WTC11 (cell line): Measurements from ENCODE around the gene AURKB. TPM values are rescaled to one million over a fixed set of nuclear protein-coding genes. Genes with fewer than 3 reads are reported as not detected.

ENCODE experiments used
- ATAC-seq: fragments of 200-7000 bp; cut with Tn5 transposase; 2 replicates; pipeline ENCODE4 v1.10.0; 2021; ENCODE audit warnings: mild to moderate bottlenecking, moderate library complexity
- CTCF ChIA-PET: fragments of 300-600 bp; sonication (Branson Sonifier 250); formaldehyde crosslinking; loops from one replicate; lab custom pipeline; 2021; ENCODE audit warnings: antibody characterized with exemption; lab: Charles Lee
- POLR2A ChIA-PET: fragments of 350-600 bp; sonication (Branson Sonifier 250); formaldehyde crosslinking; loops from one replicate; lab custom pipeline; 2021; ENCODE audit warnings: antibody characterized with exemption; lab: Charles Lee
- DNase-seq: peaks from one replicate; pipeline ENCODE4 v3.0.0; 2021; ENCODE audit warnings: low spot score
- H3K27ac Mint-ChIP-seq: 2 replicates; pipeline ENCODE4 v1.8.0; 2021; ENCODE audit warnings: mixed read lengths
- H3K27me3 Mint-ChIP-seq: 2 replicates; pipeline ENCODE4 v1.8.0; 2021; ENCODE audit warnings: low read depth, mild to moderate bottlenecking, moderate library complexity, mixed read lengths
- H3K36me3 Mint-ChIP-seq: 2 replicates; pipeline ENCODE4 v1.8.0; 2021; ENCODE audit warnings: mixed read lengths
- H3K4me1 Mint-ChIP-seq: 2 replicates; pipeline ENCODE4 v1.8.0; 2022; ENCODE audit warnings: mixed read lengths
- H3K4me3 Mint-ChIP-seq: 2 replicates; pipeline ENCODE4 v1.8.0; 2021; ENCODE audit warnings: mild to moderate bottlenecking, moderate library complexity, mixed read lengths
- H3K9me3 Mint-ChIP-seq: 2 replicates; pipeline ENCODE4 v1.8.0; 2021; ENCODE audit warnings: mixed read lengths
- ATF1 ChIP-seq: sonication (generic); formaldehyde crosslinking; IDR thresholded peaks from 2 replicates; pipeline ENCODE4 v1.8.1; 2023; ENCODE audit warnings: mild to moderate bottlenecking, moderate library complexity, missing genetic modification reagents
- CBFB ChIP-seq: sonication (generic); formaldehyde crosslinking; IDR thresholded peaks from 2 replicates; pipeline ENCODE4 v1.8.1; 2022; ENCODE audit warnings: mild to moderate bottlenecking, low read depth, missing genetic modification reagents
- CREB1 ChIP-seq: sonication (generic); formaldehyde crosslinking; IDR thresholded peaks from 2 replicates; pipeline ENCODE4 v1.8.0; 2023; ENCODE audit warnings: mild to moderate bottlenecking, missing genetic modification reagents
- FOXK1 ChIP-seq: sonication (generic); formaldehyde crosslinking; IDR thresholded peaks from 2 replicates; pipeline ENCODE4 v1.8.0; 2022; ENCODE audit warnings: mild to moderate bottlenecking, moderate library complexity, missing genetic modification reagents
- GTF2I ChIP-seq: fragments of 250-450 bp; sonication (Bioruptor Pico); conservative IDR thresholded peaks from 2 replicates; pipeline ENCODE4 v1.4.0; 2021; ENCODE audit warnings: mild to moderate bottlenecking
- KAT7 ChIP-seq: sonication (generic); formaldehyde crosslinking; IDR thresholded peaks from 2 replicates; pipeline ENCODE4 v1.8.1; 2023; ENCODE audit warnings: missing genetic modification reagents, mild to moderate bottlenecking, borderline replicate concordance
- RELA ChIP-seq: sonication (generic); formaldehyde crosslinking; IDR thresholded peaks from 2 replicates; pipeline ENCODE4 v1.8.1; 2022; ENCODE audit warnings: missing genetic modification reagents, mild to moderate bottlenecking, borderline replicate concordance
- SMAD4 ChIP-seq: sonication (generic); formaldehyde crosslinking; IDR thresholded peaks from 2 replicates; pipeline ENCODE4 v1.8.0; 2022; ENCODE audit warnings: mild to moderate bottlenecking, missing genetic modification reagents
- SP1 ChIP-seq: sonication (generic); formaldehyde crosslinking; conservative IDR thresholded peaks from 2 replicates; pipeline ENCODE4 v1.8.1; 2022; ENCODE audit warnings: missing genetic modification reagents
- TCF7 ChIP-seq: sonication (generic); formaldehyde crosslinking; IDR thresholded peaks from 2 replicates; pipeline ENCODE4 v1.8.0; 2022; ENCODE audit warnings: mild to moderate bottlenecking, low read depth, missing genetic modification reagents, moderate library complexity
- TEAD1 ChIP-seq: sonication (generic); formaldehyde crosslinking; IDR thresholded peaks from 2 replicates; pipeline ENCODE4 v1.8.0; 2022; ENCODE audit warnings: mild to moderate bottlenecking, missing genetic modification reagents
- ZNF138 ChIP-seq: sonication (generic); formaldehyde crosslinking; conservative IDR thresholded peaks from 2 replicates; pipeline ENCODE4 v1.8.1; 2022; ENCODE audit warnings: mild to moderate bottlenecking, moderate library complexity, missing genetic modification reagents
- total RNA-seq: library from RNA; stranded (reverse); gene quantifications from 3 replicates; pipeline ENCODE4 v1.2.3, GENCODE V29; 2021
- TF ChIP-seq, protein P1 (sequence below): sonication (generic); formaldehyde crosslinking; IDR thresholded peaks from 2 replicates; pipeline ENCODE4 v1.8.1; 2022; ENCODE audit warnings: mild to moderate bottlenecking, moderate library complexity, missing genetic modification reagents
- TF ChIP-seq, protein P2 (sequence below): sonication (generic); formaldehyde crosslinking; IDR thresholded peaks from 2 replicates; pipeline ENCODE4 v1.8.0; 2022; ENCODE audit warnings: mild to moderate bottlenecking, missing genetic modification reagents
- TF ChIP-seq, protein P3 (sequence below): sonication (generic); formaldehyde crosslinking; IDR thresholded peaks from 2 replicates; pipeline ENCODE4 v1.8.1; 2022; ENCODE audit warnings: mild to moderate bottlenecking, missing genetic modification reagents, moderate library complexity, borderline replicate concordance
- TF ChIP-seq, protein P4 (sequence below): sonication (generic); formaldehyde crosslinking; IDR thresholded peaks from 2 replicates; pipeline ENCODE4 v1.8.0; 2022; ENCODE audit warnings: mild to moderate bottlenecking, missing genetic modification reagents
- TF ChIP-seq, protein P5 (sequence below): sonication (generic); formaldehyde crosslinking; IDR thresholded peaks from 2 replicates; pipeline ENCODE4 v1.8.0; 2022; ENCODE audit warnings: mild to moderate bottlenecking, missing genetic modification reagents
- TF ChIP-seq, protein P6 (sequence below): sonication (generic); formaldehyde crosslinking; IDR thresholded peaks from 2 replicates; pipeline ENCODE4 v1.8.1; 2023; ENCODE audit warnings: mild to moderate bottlenecking, missing genetic modification reagents, borderline replicate concordance
- TF ChIP-seq, protein P7 (sequence below): fragments of 200-600 bp; IDR thresholded peaks from 2 replicates; pipeline ENCODE4 v1.8.0; 2022; ENCODE audit warnings: antibody characterized with exemption
- TF ChIP-seq, protein P8 (sequence below): sonication (generic); formaldehyde crosslinking; IDR thresholded peaks from 2 replicates; pipeline ENCODE4 v1.8.1; 2023; ENCODE audit warnings: mild to moderate bottlenecking, missing genetic modification reagents
- TF ChIP-seq, protein P9 (sequence below): sonication (generic); formaldehyde crosslinking; IDR thresholded peaks from 2 replicates; pipeline ENCODE4 v1.8.0; 2023; ENCODE audit warnings: missing genetic modification reagents

The AURKB gene
- total RNA-seq, 1 experiment from 2014 or later = 215 TPM

DNA sequence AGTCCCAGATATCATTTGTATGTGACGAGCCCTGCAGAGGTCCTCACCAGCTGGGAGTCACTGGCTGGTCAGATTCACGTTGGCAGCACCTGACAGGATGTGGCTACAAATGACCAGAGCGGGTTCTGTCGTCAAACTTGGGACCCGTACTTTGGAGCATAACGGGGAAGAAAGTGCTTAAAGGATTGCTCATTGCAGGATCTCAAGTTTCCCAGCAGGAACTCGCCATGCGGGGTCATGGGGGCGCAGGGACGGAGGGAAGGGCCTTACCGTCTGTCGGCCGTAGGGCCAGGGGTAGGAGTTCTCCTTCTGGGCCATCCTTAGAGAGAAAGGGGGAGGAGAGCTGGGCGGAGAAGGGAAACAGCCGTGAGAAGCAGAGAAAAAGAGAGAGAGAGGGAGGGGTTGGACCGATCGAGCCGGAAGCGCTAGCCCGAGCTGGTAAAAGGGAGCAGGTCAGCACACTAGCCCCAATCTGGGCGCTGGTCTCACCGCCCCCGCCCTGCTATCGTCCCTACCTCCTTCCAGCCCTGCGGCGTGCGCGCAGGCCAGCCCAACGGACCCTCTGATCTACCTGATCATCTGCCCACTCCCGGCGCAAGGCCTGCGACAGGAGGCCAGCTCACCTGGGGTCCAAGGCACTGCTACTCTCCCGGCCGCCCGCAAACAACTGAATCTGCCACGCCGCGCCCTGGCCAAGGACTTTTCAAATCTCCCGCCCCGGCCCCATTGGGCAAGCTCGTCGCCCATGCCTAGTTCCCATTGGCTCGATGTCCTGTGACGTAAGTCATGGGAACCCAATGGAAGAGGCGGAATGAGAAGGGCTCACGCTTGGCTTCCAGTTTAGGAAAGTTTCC is at the start of gene AURKB (continued):
- TF ChIP-seq CREB1 (CRISPR knock-in tag) (peak; percentile 83), KAT7 (no peak), RELA (CRISPR knock-in tag) (peak; percentile 84; the same call in 1 of the 2 replicates), FOXK1 (CRISPR knock-in tag) (peak; percentile 82), TCF7 (CRISPR knock-in tag) (no peak)
- TF ChIP-seq, protein P1, sequence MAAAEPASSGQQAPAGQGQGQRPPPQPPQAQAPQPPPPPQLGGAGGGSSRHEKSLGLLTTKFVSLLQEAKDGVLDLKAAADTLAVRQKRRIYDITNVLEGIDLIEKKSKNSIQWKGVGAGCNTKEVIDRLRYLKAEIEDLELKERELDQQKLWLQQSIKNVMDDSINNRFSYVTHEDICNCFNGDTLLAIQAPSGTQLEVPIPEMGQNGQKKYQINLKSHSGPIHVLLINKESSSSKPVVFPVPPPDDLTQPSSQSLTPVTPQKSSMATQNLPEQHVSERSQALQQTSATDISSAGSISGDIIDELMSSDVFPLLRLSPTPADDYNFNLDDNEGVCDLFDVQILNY (CRISPR knock-in tag) = peak; percentile 97
- TF ChIP-seq, protein P2, sequence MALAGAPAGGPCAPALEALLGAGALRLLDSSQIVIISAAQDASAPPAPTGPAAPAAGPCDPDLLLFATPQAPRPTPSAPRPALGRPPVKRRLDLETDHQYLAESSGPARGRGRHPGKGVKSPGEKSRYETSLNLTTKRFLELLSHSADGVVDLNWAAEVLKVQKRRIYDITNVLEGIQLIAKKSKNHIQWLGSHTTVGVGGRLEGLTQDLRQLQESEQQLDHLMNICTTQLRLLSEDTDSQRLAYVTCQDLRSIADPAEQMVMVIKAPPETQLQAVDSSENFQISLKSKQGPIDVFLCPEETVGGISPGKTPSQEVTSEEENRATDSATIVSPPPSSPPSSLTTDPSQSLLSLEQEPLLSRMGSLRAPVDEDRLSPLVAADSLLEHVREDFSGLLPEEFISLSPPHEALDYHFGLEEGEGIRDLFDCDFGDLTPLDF (CRISPR knock-in tag) = peak; percentile 94
- TF ChIP-seq, protein P3, sequence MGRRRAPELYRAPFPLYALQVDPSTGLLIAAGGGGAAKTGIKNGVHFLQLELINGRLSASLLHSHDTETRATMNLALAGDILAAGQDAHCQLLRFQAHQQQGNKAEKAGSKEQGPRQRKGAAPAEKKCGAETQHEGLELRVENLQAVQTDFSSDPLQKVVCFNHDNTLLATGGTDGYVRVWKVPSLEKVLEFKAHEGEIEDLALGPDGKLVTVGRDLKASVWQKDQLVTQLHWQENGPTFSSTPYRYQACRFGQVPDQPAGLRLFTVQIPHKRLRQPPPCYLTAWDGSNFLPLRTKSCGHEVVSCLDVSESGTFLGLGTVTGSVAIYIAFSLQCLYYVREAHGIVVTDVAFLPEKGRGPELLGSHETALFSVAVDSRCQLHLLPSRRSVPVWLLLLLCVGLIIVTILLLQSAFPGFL = 0 out of 2 replicates have a peak, but pooled peaks have one; percentile 85
- TF ChIP-seq, protein P4, sequence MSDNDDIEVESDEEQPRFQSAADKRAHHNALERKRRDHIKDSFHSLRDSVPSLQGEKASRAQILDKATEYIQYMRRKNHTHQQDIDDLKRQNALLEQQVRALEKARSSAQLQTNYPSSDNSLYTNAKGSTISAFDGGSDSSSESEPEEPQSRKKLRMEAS = peak; percentile 98
- TF ChIP-seq, protein P5, sequence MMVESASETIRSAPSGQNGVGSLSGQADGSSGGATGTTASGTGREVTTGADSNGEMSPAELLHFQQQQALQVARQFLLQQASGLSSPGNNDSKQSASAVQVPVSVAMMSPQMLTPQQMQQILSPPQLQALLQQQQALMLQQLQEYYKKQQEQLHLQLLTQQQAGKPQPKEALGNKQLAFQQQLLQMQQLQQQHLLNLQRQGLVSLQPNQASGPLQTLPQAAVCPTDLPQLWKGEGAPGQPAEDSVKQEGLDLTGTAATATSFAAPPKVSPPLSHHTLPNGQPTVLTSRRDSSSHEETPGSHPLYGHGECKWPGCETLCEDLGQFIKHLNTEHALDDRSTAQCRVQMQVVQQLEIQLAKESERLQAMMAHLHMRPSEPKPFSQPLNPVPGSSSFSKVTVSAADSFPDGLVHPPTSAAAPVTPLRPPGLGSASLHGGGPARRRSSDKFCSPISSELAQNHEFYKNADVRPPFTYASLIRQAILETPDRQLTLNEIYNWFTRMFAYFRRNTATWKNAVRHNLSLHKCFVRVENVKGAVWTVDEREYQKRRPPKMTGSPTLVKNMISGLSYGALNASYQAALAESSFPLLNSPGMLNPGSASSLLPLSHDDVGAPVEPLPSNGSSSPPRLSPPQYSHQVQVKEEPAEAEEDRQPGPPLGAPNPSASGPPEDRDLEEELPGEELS (CRISPR knock-in tag) = peak; percentile 90
- TF ChIP-seq, protein P6, sequence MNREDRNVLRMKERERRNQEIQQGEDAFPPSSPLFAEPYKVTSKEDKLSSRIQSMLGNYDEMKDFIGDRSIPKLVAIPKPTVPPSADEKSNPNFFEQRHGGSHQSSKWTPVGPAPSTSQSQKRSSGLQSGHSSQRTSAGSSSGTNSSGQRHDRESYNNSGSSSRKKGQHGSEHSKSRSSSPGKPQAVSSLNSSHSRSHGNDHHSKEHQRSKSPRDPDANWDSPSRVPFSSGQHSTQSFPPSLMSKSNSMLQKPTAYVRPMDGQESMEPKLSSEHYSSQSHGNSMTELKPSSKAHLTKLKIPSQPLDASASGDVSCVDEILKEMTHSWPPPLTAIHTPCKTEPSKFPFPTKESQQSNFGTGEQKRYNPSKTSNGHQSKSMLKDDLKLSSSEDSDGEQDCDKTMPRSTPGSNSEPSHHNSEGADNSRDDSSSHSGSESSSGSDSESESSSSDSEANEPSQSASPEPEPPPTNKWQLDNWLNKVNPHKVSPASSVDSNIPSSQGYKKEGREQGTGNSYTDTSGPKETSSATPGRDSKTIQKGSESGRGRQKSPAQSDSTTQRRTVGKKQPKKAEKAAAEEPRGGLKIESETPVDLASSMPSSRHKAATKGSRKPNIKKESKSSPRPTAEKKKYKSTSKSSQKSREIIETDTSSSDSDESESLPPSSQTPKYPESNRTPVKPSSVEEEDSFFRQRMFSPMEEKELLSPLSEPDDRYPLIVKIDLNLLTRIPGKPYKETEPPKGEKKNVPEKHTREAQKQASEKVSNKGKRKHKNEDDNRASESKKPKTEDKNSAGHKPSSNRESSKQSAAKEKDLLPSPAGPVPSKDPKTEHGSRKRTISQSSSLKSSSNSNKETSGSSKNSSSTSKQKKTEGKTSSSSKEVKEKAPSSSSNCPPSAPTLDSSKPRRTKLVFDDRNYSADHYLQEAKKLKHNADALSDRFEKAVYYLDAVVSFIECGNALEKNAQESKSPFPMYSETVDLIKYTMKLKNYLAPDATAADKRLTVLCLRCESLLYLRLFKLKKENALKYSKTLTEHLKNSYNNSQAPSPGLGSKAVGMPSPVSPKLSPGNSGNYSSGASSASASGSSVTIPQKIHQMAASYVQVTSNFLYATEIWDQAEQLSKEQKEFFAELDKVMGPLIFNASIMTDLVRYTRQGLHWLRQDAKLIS (CRISPR knock-in tag) = peak; percentile 89; the same call in 1 of the 2 replicates

DNA sequence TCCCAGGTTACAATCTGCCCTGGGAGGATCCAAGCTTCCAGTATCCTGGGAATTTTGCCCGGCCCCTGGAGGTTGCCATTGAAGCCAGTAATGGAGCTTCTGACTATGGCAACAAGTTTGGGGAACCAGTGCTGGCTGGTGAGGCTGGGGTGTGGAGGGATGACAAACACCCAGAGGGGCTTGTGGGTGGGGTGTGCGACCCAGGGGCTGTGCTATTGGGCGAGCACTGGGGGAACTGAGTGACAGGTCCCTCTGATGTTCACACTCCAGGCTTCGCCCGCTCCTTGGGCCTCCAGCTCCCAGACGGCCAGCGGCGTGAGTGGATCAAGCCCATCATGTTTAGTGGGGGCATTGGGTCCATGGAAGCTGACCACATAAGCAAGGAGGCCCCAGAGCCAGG is 47.4 kb upstream of the AURKB start:
- no peak for DNase-seq
- CTCF ChIA-PET = no interaction called here
- Mint-ChIP-seq H3K4me1 (no peaks in the 10 kb centered on the region), H3K9me3 (0 out of 2 replicates have a peak, but pooled peaks cover 4% of the 10 kb centered on the region), H3K27ac (no peak overlapping the region), H3K36me3 (peaks cover 87% of the 10 kb centered on the region), H3K27me3 (no peaks in the 10 kb centered on the region), H3K4me3 (no peak overlapping the region)
- POLR2A ChIA-PET = interaction anchor here (0.6 kb wide), 1 partner anchor 1141 kb away, joined by 5 read pairs; no protein-coding TSS in a partner anchor
- ATAC-seq = no peak
- TF ChIP-seq ATF1 (CRISPR knock-in tag) = no peak
- no peak for TF ChIP-seq CBFB (CRISPR knock-in tag)
- TF ChIP-seq, protein P7, sequence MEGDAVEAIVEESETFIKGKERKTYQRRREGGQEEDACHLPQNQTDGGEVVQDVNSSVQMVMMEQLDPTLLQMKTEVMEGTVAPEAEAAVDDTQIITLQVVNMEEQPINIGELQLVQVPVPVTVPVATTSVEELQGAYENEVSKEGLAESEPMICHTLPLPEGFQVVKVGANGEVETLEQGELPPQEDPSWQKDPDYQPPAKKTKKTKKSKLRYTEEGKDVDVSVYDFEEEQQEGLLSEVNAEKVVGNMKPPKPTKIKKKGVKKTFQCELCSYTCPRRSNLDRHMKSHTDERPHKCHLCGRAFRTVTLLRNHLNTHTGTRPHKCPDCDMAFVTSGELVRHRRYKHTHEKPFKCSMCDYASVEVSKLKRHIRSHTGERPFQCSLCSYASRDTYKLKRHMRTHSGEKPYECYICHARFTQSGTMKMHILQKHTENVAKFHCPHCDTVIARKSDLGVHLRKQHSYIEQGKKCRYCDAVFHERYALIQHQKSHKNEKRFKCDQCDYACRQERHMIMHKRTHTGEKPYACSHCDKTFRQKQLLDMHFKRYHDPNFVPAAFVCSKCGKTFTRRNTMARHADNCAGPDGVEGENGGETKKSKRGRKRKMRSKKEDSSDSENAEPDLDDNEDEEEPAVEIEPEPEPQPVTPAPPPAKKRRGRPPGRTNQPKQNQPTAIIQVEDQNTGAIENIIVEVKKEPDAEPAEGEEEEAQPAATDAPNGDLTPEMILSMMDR = no peak
- TF ChIP-seq KAT7 = no peak
- no peak for TF ChIP-seq CREB1 (CRISPR knock-in tag)
- TF ChIP-seq GTF2I (CRISPR knock-in tag) = no peak
- TF ChIP-seq SP1 (CRISPR knock-in tag) = no peak
- TF ChIP-seq, protein P8, sequence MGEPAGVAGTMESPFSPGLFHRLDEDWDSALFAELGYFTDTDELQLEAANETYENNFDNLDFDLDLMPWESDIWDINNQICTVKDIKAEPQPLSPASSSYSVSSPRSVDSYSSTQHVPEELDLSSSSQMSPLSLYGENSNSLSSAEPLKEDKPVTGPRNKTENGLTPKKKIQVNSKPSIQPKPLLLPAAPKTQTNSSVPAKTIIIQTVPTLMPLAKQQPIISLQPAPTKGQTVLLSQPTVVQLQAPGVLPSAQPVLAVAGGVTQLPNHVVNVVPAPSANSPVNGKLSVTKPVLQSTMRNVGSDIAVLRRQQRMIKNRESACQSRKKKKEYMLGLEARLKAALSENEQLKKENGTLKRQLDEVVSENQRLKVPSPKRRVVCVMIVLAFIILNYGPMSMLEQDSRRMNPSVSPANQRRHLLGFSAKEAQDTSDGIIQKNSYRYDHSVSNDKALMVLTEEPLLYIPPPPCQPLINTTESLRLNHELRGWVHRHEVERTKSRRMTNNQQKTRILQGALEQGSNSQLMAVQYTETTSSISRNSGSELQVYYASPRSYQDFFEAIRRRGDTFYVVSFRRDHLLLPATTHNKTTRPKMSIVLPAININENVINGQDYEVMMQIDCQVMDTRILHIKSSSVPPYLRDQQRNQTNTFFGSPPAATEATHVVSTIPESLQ = no peak
- TF ChIP-seq ZNF138 = no peak
- TF ChIP-seq TEAD1 (CRISPR knock-in tag) = no peak
- TF ChIP-seq, protein P9, sequence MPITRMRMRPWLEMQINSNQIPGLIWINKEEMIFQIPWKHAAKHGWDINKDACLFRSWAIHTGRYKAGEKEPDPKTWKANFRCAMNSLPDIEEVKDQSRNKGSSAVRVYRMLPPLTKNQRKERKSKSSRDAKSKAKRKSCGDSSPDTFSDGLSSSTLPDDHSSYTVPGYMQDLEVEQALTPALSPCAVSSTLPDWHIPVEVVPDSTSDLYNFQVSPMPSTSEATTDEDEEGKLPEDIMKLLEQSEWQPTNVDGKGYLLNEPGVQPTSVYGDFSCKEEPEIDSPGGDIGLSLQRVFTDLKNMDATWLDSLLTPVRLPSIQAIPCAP (CRISPR knock-in tag) = no peak
- TF ChIP-seq SMAD4 (CRISPR knock-in tag) = no peak
